Measurements from ENCODE around the gene CCL4. TPM values are rescaled to one million over a fixed set of nuclear protein-coding genes. Genes with fewer than 3 reads are reported as not detected.

The CCL4 gene
- total RNA-seq, 4 donors from 2014 or later: 0.90 to 2.4 (median 1.9) TPM; not detected in 1

DNA sequence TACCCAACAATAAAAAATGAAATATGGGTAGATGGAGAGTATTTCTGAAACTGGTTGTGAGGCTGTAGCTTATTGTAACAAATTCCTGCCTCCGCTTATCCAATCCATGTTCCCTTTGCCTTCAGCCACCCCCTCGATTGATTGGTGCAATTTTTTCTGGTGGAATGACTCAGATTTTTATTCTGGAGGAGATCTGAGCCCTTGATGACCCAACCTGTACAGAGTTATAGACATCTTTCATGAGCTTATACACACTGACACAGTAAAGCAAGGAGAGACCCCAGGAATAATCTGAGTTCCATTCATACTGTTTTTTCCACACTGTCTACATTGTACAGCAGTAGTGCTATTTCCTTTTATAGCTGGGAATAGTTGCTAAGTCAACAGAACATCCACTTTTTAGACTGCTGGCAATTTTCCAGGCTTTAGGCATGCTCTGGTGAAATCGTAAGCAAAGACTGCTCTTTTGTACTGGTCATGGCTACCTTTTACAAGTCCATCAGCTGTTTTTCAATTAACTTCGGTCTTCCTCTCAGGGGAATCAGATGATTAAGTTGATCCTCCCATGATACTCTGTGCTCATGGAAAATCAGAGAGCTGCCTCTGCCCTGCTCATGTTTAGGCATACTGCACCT lies 30.1 kb downstream of the CCL4 start:
- Histone ChIP-seq H3K4me3 (no peak overlapping the region), H3K9me3 (no peaks in the 10 kb centered on the region), H3K4me1 (no peaks in the 10 kb centered on the region), H3K27me3 (no peaks in the 10 kb centered on the region), H3K27ac (no peak overlapping the region), H3K36me3 (no peaks in the 10 kb centered on the region)
- WGBS, 2 donors: 39 to 44% methylated on average over 4 of the region's 4 CpGs
- TF ChIP-seq POLR2A (IDR thresholded peaks at IDR 0.05) (no peak), CTCF (IDR thresholded peaks at IDR 0.05) (no peak), EP300 (IDR thresholded peaks at IDR 0.05) (peak in 1 of 2 donors; percentile 9)
- DNase-seq (ENCODE audit: low spot score in 2 of 2): peak in 1 of 2 donors; percentile 56

DNA sequence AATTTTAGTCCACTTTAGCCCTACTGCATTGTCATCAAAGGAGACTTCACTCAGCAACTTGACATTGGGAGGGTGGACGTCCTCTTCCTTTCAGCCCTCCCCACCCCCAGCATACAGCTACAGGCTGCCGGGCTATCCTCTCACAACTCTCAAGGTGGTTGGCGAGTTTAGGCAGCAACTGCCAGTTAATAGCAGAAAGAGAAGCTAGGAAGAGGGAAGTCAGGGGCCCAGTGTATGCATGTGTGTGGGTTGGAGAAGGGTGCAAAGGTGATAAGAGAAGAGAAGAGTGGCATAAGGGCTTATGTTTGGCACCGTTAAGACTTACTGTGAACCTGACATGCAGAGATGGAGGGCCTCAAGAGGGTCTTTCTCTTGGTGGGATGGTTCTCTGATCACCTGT lies 31.8 kb downstream of the CCL4 start:
- Histone ChIP-seq H3K36me3 (no peaks in the 10 kb centered on the region), H3K27ac (no peak overlapping the region), H3K9me3 (no peaks in the 10 kb centered on the region), H3K4me3 (no peak overlapping the region), H3K27me3 (no peaks in the 10 kb centered on the region), H3K4me1 (no peaks in the 10 kb centered on the region)
- 84 to 85% methylated on average over 4 of the region's 4 CpGs for WGBS, 2 donors
- TF ChIP-seq CTCF (IDR thresholded peaks at IDR 0.05) (no peak), POLR2A (IDR thresholded peaks at IDR 0.05) (no peak), EP300 (IDR thresholded peaks at IDR 0.05) (no peak)
- DNase-seq (ENCODE audit: low spot score in 2 of 2): no peak

DNA sequence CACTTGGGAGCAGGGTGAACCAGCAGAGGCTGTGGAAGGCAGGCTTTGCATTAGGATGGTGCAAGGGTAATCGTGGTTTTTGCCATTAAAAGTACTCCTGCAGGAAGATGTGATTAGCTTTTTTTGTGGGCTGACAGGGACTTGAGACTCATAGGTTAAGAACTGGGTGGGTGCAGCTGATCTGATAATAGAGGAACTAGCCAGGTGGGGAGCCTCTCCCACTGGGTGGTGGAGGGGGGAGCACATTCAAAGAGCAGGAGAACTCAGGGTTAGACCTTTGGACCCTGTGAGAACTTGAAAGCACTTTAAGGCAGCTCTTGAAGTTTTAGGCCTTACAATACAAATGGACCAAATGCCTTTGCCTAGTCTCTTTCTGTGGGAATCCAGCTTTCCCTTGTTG lies 32.4 kb downstream of the CCL4 start:
- no peak for DNase-seq (ENCODE audit: low spot score in 2 of 2)
- Histone ChIP-seq H3K36me3 (no peaks in the 10 kb centered on the region), H3K9me3 (no peaks in the 10 kb centered on the region), H3K27ac (no peak overlapping the region), H3K4me1 (no peaks in the 10 kb centered on the region), H3K4me3 (no peak overlapping the region), H3K27me3 (no peaks in the 10 kb centered on the region)
- 84 to 93% methylated on average over 1 of the region's 1 CpG for WGBS, 2 donors
- no peak for TF ChIP-seq EP300 (IDR thresholded peaks at IDR 0.05)
- TF ChIP-seq POLR2A (IDR thresholded peaks at IDR 0.05): no peak
- no peak for TF ChIP-seq CTCF (IDR thresholded peaks at IDR 0.05)

DNA sequence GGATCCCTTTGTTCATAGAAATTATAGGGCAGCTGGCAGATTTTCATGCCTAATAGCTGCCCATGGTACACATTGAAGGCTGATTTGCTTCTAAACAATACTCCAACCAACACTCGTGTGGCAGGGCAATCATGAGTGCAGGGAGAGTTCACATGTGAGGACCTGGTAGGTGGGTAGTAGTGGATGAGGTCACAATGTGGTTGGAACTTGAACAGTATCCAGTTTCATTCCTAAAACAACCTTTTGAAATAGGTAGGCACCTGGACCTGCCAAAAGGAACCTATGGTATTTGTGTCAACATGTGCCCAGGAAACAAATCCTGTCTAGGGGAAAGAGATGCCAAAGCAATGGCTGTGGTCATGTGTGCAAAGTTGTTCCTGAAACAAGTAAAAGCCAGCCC lies 32.8 kb downstream of the CCL4 start:
- Histone ChIP-seq H3K27ac (no peak overlapping the region), H3K9me3 (no peaks in the 10 kb centered on the region)

GRCh38 chr17:36142235-36142634 lies 38.6 kb downstream of the CCL4 start:
- no peaks in the 10 kb centered on the region for H3K4me1 ChIP-seq
- H3K36me3 ChIP-seq: no peaks in the 10 kb centered on the region
- no peak for DNase-seq (ENCODE audit: low spot score in 2 of 2)
- H3K27ac ChIP-seq: no peak overlapping the region
- no peaks in the 10 kb centered on the region for H3K27me3 ChIP-seq
- H3K4me3 ChIP-seq: no peak overlapping the region
- TF ChIP-seq POLR2A (IDR thresholded peaks at IDR 0.05): no peak
- no peak for TF ChIP-seq CTCF (IDR thresholded peaks at IDR 0.05)
- no peak for TF ChIP-seq EP300 (IDR thresholded peaks at IDR 0.05)
- H3K9me3 ChIP-seq: no peaks in the 10 kb centered on the region

More for the DNA sequence above, 32.8 kb downstream of the CCL4 start:
- Histone ChIP-seq H3K36me3 (no peaks in the 10 kb centered on the region), H3K27me3 (no peaks in the 10 kb centered on the region), H3K4me3 (no peak overlapping the region), H3K4me1 (no peaks in the 10 kb centered on the region)
- no peak for TF ChIP-seq CTCF (IDR thresholded peaks at IDR 0.05)
- TF ChIP-seq POLR2A (IDR thresholded peaks at IDR 0.05): no peak
- TF ChIP-seq EP300 (IDR thresholded peaks at IDR 0.05): no peak
- WGBS, 2 donors: 60 to 69% methylated on average over 1 of the region's 1 CpG
- no peak for DNase-seq (ENCODE audit: low spot score in 2 of 2)

Data from tibial nerve (tissue), 4 donors.